Breast epithelium (tissue), 3 donors: ENCODE data around the gene IQGAP3.

Experiments
- POLR2A ChIP-seq: fragments of 450-650 bp; IDR thresholded peaks from one replicate; pipeline ENCODE4 v1.6.1; 2016; ENCODE audit warnings: antibody characterized with exemption, mild to moderate bottlenecking, moderate library complexity
- POLR2AphosphoS5 ChIP-seq, 3 donors: sonication (generic); formaldehyde crosslinking; IDR thresholded peaks; one replicate each; pipeline ENCODE4 v1.6.1; 2017; ENCODE audit warnings: antibody characterized with exemption in 3 of 3
- TF ChIP-seq, protein P1 (sequence below), 3 donors: fragments of 450-650 bp; IDR thresholded peaks; one replicate each; pipeline ENCODE4 v1.5.1; 2016 to 2017; ENCODE audit warnings: antibody characterized with exemption in 3 of 3, mild to moderate bottlenecking in 3 of 3, moderate library complexity in 3 of 3

DNA sequence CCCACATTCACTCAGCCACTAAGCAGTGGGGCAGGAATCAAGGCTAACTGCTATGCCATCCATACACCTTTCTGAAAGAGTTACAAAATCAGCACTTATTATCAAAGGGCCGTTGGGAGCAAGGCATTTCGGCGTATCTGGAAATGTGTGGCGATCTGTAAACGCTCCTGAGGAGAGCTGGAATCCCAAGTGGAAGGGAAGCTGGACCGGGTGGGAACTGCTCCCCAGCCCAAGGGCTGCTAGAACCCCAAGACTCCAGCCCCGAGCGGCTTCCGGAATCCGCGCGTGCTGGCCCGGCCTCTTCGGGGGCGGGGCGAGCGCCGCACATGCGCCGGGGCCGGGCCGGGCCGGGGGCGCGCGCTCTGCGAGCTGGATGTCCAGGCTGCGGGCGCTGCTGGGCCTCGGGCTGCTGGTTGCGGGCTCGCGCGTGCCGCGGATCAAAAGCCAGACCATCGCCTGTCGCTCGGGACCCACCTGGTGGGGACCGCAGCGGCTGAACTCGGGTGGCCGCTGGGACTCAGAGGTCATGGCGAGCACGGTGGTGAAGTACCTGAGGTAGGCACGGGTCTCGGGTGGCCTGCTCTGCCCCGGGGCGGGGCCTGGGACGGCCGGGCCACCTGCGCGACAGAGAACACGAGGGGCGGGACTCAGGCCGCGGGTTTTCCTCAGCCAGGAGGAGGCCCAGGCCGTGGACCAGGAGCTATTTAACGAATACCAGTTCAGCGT lies 19.2 kb upstream of the IQGAP3 start, which contains the start of gene NAXE:
- TF ChIP-seq, protein P1, sequence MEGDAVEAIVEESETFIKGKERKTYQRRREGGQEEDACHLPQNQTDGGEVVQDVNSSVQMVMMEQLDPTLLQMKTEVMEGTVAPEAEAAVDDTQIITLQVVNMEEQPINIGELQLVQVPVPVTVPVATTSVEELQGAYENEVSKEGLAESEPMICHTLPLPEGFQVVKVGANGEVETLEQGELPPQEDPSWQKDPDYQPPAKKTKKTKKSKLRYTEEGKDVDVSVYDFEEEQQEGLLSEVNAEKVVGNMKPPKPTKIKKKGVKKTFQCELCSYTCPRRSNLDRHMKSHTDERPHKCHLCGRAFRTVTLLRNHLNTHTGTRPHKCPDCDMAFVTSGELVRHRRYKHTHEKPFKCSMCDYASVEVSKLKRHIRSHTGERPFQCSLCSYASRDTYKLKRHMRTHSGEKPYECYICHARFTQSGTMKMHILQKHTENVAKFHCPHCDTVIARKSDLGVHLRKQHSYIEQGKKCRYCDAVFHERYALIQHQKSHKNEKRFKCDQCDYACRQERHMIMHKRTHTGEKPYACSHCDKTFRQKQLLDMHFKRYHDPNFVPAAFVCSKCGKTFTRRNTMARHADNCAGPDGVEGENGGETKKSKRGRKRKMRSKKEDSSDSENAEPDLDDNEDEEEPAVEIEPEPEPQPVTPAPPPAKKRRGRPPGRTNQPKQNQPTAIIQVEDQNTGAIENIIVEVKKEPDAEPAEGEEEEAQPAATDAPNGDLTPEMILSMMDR (IDR thresholded peaks at IDR 0.05): no peak
- TF ChIP-seq POLR2AphosphoS5 (IDR thresholded peaks at IDR 0.05) (peak in 1 of 3 donors; percentile 54), POLR2A (no peak)
